ENCODE data around the gene LIMS3.
"Not testable (repeated sequence)": the region's sequence is repeated elsewhere in the genome, so short reads cannot be mapped to it uniquely, and the experiment has no call there.

LIMS3 gene

DNA sequence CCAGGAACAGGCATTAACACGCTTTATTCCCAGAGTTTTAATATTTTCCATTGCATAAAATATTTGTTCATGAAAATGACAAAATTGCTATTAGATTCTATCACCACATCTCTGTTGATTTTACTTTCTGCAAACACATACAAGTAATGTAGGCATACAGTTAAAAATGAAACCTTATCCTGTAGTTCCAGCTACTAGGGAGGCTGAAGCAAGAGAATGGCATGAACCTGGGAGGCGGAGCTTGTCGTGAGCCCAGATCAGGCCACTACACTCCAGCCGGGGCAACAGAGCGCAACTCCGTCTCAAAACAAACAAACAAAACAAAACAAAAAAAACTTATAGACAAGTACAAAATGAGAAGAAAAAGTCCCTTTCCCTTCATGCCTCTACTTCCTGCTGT, 38.0 kb downstream of the LIMS3 start:
- H3K27me3 ChIP-seq (ENCODE audit: low read length); H3K27ac ChIP-seq (ENCODE audit: low read depth, low read length); H4K20me1 ChIP-seq (ENCODE audit: low read depth, low read length); H3K9me2 ChIP-seq (replicated peaks; ENCODE audit: insufficient read depth, low read length); H2AFZ ChIP-seq (ENCODE audit: low read depth, low read length, severe bottlenecking); H3K4me3 ChIP-seq (ENCODE audit: insufficient read depth, low read length, poor library complexity, severe bottlenecking); H3F3A ChIP-seq (ENCODE audit: insufficient read depth); H3K9me3 ChIP-seq (ENCODE audit: insufficient read depth, low read length); H3K4me2 ChIP-seq (ENCODE audit: low read depth, low read length, poor library complexity, severe bottlenecking); H3K9ac ChIP-seq (ENCODE audit: low read length); H3K36me3 ChIP-seq (ENCODE audit: low read length); H3K79me2 ChIP-seq (ENCODE audit: insufficient read depth, low read length): not testable (repeated sequence)

- not testable (repeated sequence) for H3K9me3 ChIP-seq (ENCODE audit: insufficient read depth, low read length); H3K36me3 ChIP-seq (ENCODE audit: low read length); H3K4me2 ChIP-seq (ENCODE audit: low read depth, low read length, poor library complexity, severe bottlenecking); H3K4me3 ChIP-seq (ENCODE audit: insufficient read depth, low read length, poor library complexity, severe bottlenecking); H3F3A ChIP-seq (ENCODE audit: insufficient read depth); H3K9me2 ChIP-seq (replicated peaks; ENCODE audit: insufficient read depth, low read length); H4K20me1 ChIP-seq (ENCODE audit: low read depth, low read length); H3K9ac ChIP-seq (ENCODE audit: low read length); H3K27ac ChIP-seq (ENCODE audit: low read depth, low read length); H2AFZ ChIP-seq (ENCODE audit: low read depth, low read length, severe bottlenecking); H3K79me2 ChIP-seq (ENCODE audit: insufficient read depth, low read length); H3K27me3 ChIP-seq (ENCODE audit: low read length)
These were observed 46.9 kb downstream of the LIMS3 start for GRCh38 chr2:109945362-109945761.

- H3K4me2 ChIP-seq (ENCODE audit: low read depth, low read length, poor library complexity, severe bottlenecking); H3K9me2 ChIP-seq (replicated peaks; ENCODE audit: insufficient read depth, low read length); H3K9me3 ChIP-seq (ENCODE audit: insufficient read depth, low read length); H3K4me3 ChIP-seq (ENCODE audit: insufficient read depth, low read length, poor library complexity, severe bottlenecking); H3F3A ChIP-seq (ENCODE audit: insufficient read depth); H3K9ac ChIP-seq (ENCODE audit: low read length); H3K36me3 ChIP-seq (ENCODE audit: low read length); H3K79me2 ChIP-seq (ENCODE audit: insufficient read depth, low read length); H4K20me1 ChIP-seq (ENCODE audit: low read depth, low read length); H3K27ac ChIP-seq (ENCODE audit: low read depth, low read length); H3K27me3 ChIP-seq (ENCODE audit: low read length); H2AFZ ChIP-seq (ENCODE audit: low read depth, low read length, severe bottlenecking): not testable (repeated sequence)
These were observed 48.9 kb downstream of the LIMS3 start for GRCh38 chr2:109947262-109947958.

- H3K9me2 ChIP-seq (replicated peaks; ENCODE audit: insufficient read depth, low read length); H3F3A ChIP-seq (ENCODE audit: insufficient read depth); H3K79me2 ChIP-seq (ENCODE audit: insufficient read depth, low read length); H4K20me1 ChIP-seq (ENCODE audit: low read depth, low read length); H3K4me3 ChIP-seq (ENCODE audit: insufficient read depth, low read length, poor library complexity, severe bottlenecking); H3K9me3 ChIP-seq (ENCODE audit: insufficient read depth, low read length); H3K27me3 ChIP-seq (ENCODE audit: low read length); H3K9ac ChIP-seq (ENCODE audit: low read length); H2AFZ ChIP-seq (ENCODE audit: low read depth, low read length, severe bottlenecking); H3K4me2 ChIP-seq (ENCODE audit: low read depth, low read length, poor library complexity, severe bottlenecking); H3K36me3 ChIP-seq (ENCODE audit: low read length); H3K27ac ChIP-seq (ENCODE audit: low read depth, low read length): not testable (repeated sequence)
These were observed 49.6 kb downstream of the LIMS3 start for GRCh38 chr2:109947959-109948520.

DNA sequence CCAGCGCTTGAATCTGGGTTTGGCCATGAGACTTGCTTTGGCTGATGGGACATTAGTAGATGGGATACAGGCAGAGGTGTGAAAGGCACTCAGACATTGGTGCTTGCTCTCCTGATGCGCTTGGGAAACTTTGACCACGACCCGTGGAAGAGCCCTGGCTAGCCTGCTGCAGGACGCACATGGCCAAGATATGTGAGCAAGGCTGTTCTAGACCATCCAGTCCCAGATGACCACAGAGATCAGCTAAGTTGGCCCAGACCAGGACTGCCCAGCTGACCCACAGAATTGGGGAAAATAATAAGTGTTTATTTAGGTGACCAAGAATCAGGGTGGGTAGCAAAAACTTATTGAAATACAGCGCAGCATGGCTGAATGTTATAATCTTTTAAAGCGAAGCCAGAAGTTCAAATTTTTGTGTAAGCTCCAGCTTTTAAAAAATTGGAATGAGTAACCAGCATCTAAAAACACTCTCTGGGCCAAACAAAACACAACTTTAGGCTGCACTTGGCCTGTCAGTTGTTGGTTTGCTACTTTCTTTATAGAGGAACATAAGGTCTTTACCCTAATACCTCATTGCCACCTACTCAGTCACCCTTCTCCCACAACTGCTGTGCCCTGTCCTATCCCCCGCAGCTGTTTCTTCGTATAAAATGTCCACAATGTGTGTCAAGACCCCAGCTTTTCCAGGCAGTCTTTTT, 51.8 kb downstream of the LIMS3 start:
- H3K36me3 ChIP-seq (ENCODE audit: low read length); H3K9ac ChIP-seq (ENCODE audit: low read length); H3F3A ChIP-seq (ENCODE audit: insufficient read depth); H2AFZ ChIP-seq (ENCODE audit: low read depth, low read length, severe bottlenecking); H3K27ac ChIP-seq (ENCODE audit: low read depth, low read length); H4K20me1 ChIP-seq (ENCODE audit: low read depth, low read length); H3K4me3 ChIP-seq (ENCODE audit: insufficient read depth, low read length, poor library complexity, severe bottlenecking); H3K9me2 ChIP-seq (replicated peaks; ENCODE audit: insufficient read depth, low read length); H3K79me2 ChIP-seq (ENCODE audit: insufficient read depth, low read length); H3K4me2 ChIP-seq (ENCODE audit: low read depth, low read length, poor library complexity, severe bottlenecking); H3K27me3 ChIP-seq (ENCODE audit: low read length); H3K9me3 ChIP-seq (ENCODE audit: insufficient read depth, low read length): not testable (repeated sequence)

DNA sequence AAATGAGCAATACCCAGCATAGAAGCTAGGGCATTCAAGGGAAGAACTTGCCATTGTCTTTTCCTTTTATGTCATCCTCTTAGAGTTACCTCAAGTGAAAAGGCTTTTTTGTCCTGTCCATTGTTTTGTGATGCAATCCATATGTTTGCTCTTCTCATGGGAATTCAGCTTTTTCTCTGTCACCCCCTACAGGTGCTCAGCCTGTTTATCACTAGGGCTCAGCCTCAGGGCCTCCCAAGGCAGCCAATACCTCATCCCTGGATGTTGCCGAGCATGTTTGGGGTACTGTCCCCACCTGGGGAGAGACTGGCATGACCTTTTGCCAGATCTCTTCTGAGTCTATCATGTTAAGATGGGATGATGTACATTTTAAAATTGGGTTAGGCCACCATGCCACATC, 65.5 kb downstream of the LIMS3 start:
- H3K4me3 ChIP-seq (ENCODE audit: insufficient read depth, low read length, poor library complexity, severe bottlenecking); H2AFZ ChIP-seq (ENCODE audit: low read depth, low read length, severe bottlenecking); H3K27ac ChIP-seq (ENCODE audit: low read depth, low read length); H3K36me3 ChIP-seq (ENCODE audit: low read length); H3F3A ChIP-seq (ENCODE audit: insufficient read depth); H3K4me2 ChIP-seq (ENCODE audit: low read depth, low read length, poor library complexity, severe bottlenecking); H4K20me1 ChIP-seq (ENCODE audit: low read depth, low read length); H3K79me2 ChIP-seq (ENCODE audit: insufficient read depth, low read length); H3K9me2 ChIP-seq (replicated peaks; ENCODE audit: insufficient read depth, low read length); H3K9me3 ChIP-seq (ENCODE audit: insufficient read depth, low read length); H3K27me3 ChIP-seq (ENCODE audit: low read length); H3K9ac ChIP-seq (ENCODE audit: low read length): not testable (repeated sequence)

DNA sequence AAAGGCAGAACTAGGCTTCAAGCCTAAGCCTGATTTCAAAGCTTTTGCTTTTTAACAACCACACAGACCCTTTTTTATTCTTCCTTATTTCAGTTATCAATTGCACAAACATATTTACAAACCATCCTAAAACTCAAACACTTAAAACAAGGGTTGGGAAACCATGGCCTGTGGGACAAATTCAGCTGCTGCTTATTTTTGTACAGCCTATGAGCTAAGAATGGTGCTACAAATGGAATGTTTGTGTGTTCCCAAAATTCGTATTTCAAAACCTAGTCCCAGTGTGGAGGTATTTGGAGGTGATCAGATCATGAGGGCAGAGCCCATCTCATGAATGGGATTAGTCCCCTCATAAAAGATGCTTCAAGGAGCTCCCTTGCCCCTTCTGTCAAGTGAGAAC, 67.0 kb downstream of the LIMS3 start:
- not testable (repeated sequence) for H2AFZ ChIP-seq (ENCODE audit: low read depth, low read length, severe bottlenecking); H3K9me3 ChIP-seq (ENCODE audit: insufficient read depth, low read length); H3K4me3 ChIP-seq (ENCODE audit: insufficient read depth, low read length, poor library complexity, severe bottlenecking); H3K9ac ChIP-seq (ENCODE audit: low read length); H3K36me3 ChIP-seq (ENCODE audit: low read length); H3F3A ChIP-seq (ENCODE audit: insufficient read depth); H3K27ac ChIP-seq (ENCODE audit: low read depth, low read length); H3K4me2 ChIP-seq (ENCODE audit: low read depth, low read length, poor library complexity, severe bottlenecking); H3K27me3 ChIP-seq (ENCODE audit: low read length); H3K9me2 ChIP-seq (replicated peaks; ENCODE audit: insufficient read depth, low read length); H3K79me2 ChIP-seq (ENCODE audit: insufficient read depth, low read length); H4K20me1 ChIP-seq (ENCODE audit: low read depth, low read length)

DNA sequence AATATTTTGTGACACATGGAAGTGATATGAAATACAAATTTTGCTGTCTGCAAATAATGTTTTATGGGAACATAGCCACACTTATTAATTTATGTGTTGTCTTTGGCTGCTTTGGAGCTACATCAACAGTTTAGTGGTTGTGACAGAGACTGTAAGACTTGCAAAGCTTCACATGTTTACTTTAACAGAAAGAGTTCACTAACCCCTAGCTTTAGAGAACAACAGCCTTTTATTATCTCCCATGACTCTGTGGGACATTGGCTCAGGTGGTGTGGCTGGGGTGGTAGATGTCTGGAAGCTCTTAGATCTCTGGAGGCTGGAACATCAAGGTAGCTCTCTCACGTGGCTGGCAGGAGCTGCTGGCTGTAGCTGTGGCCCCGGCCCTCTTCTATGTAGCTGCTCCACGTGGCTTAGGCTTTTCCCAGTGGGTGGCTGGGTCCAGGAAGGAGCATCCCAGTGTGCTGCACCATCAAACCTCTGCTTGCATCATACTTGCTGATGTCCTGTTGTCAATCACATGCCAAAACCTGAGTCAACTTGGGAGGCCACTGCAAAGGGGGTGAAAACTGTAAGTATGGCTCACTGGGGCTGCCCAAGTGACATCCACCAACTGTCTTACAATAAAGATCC, 67.7 kb downstream of the LIMS3 start:
- H3K4me2 ChIP-seq (ENCODE audit: low read depth, low read length, poor library complexity, severe bottlenecking); H3F3A ChIP-seq (ENCODE audit: insufficient read depth): not testable (repeated sequence)

More for the DNA sequence above, 67.7 kb downstream of the LIMS3 start:
- not testable (repeated sequence) for H4K20me1 ChIP-seq (ENCODE audit: low read depth, low read length); H2AFZ ChIP-seq (ENCODE audit: low read depth, low read length, severe bottlenecking); H3K9me2 ChIP-seq (replicated peaks; ENCODE audit: insufficient read depth, low read length); H3K9me3 ChIP-seq (ENCODE audit: insufficient read depth, low read length); H3K27ac ChIP-seq (ENCODE audit: low read depth, low read length); H3K4me3 ChIP-seq (ENCODE audit: insufficient read depth, low read length, poor library complexity, severe bottlenecking); H3K27me3 ChIP-seq (ENCODE audit: low read length); H3K36me3 ChIP-seq (ENCODE audit: low read length); H3K9ac ChIP-seq (ENCODE audit: low read length); H3K79me2 ChIP-seq (ENCODE audit: insufficient read depth, low read length)
